Effector CD8-positive, alpha-beta T cell (primary cell): ENCODE data around the gene MMP17.
"Not testable (repeated sequence)": the region's sequence is repeated elsewhere in the genome, so short reads cannot be mapped to it uniquely, and the experiment has no call there.

Source experiments
- DNase-seq: peaks from one replicate; lab custom pipeline; 2025; lab: John Stamatoyannopoulos, UW

Gene MMP17

DNA sequence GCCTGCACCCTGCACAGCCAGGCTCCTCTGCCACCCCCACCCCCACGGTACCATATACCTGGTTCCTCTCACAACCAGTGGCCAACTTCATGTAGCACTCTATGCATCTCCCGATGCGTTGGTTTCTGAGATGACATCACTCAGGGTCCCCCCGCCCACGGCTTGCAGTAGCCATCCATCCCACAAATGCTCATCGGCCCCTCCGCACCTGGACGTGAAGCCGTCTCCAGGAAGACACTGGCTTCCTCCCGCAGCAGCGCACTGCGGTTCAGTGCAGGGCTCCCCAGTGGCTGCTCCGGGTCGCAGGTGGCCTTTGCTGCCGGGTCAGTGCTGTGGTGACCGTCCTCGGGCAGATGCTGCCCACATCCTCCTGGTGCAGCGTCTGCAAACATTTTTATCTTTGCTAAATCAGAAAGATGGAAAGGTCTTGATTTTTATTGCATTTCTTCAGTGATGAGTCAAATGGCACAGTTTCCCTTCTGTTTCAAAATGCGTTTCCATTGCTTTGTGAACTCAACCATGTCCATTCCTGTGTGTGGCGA lies 27.5 kb upstream of the MMP17 start:
- no peak for DNase-seq

DNA sequence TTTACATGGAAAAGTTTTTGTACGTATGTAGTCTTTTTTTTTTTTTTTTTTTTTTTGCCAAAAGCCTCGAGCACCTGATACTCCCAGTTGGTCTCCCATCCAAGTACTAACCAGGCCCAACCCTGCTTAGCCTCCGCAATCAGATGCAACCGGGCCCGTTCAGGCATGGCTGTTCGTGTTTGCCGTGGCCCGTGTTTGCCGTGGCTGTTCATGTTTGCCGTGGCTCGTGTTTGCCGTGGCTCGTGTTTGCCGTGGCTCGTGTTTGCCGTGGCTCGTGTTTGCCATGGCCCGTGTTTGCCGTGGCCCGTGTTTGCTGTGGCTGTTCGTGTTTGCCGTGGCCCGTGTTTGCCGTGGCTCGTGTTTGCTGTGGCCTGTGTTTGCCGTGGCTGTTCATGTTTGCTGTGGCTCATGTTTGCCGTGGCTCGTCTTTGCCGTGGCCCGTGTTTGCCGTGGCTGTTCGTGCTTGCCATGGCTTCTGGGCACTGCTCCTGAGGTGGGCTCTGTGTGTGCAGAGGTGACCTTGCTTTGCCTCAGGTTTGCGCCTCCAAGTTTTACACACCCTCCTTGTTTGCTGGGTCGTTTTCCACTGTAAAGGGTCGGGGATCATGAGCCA lies 26.8 kb upstream of the MMP17 start:
- no peak for DNase-seq

DNA sequence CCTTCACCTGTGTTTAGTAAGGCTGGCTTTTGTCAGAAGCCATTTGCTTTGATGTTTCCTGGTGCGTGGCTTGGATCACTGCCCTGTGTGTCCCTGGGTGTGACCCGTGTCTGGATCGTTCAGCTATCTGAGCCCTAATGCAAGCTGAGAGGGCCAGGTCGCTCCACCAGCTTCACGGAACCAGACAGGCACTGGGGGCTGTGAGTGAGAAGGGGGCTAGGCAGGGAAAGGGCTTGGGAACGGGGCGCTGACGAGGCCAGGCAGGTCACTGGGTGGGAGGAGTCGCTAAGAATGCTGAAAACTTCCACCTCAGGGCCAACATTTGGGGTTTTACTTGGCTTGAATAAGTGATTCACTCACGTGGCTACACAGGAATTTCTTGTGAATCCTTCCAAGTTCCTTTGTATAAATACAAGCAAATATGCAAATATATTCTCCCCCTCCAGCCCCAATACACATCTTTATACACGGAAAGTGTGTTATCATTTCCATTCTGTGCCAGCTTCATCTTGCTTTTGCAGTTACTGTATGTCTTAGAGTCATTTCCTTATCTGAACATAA lies 24.2 kb upstream of the MMP17 start:
- DNase-seq, result no peak

DNA sequence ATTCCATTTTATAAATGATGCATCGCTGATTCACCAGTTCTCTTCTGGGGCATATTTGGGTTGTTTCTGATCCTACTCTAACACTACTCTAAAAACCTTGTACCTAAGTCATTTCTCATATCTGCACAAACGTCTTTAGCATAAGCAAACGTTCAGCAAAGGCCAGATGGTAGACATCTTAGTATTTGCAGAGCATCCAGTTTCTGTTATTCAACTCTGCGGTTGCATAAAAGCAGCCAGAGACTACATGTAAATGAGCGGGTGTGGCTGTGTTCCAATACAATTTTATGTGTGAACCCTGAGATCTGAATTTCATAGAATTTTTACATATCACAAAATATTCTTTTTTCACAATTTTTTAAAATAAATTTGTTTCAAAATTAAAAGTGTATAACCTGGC lies 22.8 kb upstream of the MMP17 start:
- DNase-seq, result no peak

DNA sequence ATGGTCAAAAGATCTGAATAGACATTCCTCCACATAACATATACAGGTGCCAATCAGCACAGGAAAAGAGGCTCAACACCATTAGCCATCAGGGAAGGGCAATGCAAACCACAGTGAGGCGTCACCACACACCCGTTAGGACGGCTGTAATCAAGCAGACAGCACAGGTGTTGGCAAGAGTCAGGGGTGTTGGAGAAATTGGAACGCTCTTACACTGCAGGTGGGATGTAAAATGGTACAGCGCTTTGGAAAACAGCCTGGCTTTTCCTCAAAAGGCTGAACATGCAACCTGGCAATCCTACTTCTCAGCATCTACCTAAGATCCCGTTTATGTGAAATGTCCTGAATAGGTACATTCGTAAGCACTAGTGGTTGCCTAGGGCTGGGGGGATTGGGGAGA lies 21.5 kb upstream of the MMP17 start:
- DNase-seq, result no peak

DNA sequence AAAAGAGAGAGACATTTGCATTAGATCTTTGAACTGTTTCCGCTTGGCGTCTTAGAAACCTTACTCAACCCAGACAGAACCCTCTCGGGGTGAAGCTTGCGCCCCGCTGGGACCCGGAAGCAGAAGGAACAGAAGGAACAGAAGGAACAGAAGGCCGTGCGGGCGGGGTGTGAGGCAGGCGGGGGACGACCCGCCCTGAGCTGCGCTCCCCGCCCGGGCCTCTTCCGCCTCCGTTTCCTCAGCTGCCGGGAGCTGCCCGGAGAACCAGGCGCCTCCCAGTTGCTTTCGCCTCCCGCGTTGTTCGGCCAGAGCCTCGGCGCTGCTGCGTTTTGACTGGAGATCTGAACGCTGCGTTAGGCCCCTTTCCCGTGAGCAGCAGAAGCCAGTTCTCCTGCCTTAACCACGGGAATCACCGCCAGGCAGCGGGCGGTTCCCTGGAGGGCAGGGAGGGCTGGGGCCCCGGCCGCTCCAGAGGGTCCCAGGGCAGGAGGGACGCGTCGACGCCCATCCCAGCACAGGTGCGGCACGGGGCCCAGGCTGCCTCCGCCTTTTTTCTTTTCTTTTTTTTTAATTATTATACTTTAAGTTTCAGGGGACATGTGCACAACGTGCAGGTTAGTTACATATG lies 19.3 kb upstream of the MMP17 start:
- no peak for DNase-seq

DNA sequence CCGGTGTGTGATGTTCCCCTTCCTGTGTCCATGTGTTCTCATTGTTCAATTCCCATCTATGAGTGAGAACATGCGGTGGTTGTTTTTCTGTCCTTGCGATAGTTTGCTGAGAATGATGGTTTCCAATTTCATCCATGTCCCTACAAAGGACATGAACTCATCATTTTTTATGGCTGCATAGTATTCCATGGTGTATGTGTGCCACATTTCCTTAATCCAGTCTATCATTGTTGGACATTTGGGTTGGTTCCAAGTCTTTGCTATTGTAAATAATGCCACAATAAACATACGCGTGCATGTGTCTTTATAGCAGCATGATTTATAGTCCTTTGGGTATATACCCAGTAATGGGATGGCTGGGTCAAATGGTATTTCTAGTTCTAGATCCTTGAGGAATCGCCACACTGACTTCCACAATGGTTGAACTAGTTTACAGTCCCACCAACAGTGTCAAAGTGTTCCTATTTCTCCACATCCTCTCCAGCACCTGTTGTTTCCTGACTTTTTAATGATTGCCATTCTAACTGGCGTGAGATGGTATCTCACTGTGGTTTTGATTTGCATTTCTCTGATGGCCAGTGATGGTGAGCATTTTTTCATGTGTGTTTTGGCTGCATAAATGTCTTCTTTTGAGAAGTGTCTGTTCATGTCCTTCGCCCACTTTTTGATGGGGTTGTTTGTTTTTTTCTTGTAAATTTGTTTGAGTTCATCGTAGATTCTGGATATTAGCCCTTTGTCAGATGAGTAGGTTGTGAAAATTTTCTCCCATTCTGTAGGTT lies 18.5 kb upstream of the MMP17 start:
- DNase-seq, result not testable (repeated sequence)

DNA sequence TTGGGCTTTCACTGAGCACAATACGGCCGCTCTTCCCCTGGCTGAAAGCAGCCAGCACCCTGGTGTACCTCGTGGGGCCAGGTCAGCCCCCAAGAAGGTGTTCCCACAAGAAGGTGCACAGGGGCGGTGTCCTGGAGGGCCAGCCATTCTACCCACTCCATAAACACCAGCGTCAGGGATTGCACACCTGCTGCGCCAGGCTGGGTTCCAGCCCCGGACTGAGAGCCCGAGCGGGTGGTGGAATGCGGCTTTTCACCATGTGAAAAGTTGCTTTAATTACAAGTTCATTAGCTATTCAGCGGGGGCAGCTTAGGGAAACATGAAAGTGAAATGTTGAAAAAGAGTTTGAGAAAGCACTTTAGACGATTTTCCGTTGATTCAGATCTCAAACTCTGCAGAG lies 17.5 kb upstream of the MMP17 start:
- DNase-seq, result no peak

DNA sequence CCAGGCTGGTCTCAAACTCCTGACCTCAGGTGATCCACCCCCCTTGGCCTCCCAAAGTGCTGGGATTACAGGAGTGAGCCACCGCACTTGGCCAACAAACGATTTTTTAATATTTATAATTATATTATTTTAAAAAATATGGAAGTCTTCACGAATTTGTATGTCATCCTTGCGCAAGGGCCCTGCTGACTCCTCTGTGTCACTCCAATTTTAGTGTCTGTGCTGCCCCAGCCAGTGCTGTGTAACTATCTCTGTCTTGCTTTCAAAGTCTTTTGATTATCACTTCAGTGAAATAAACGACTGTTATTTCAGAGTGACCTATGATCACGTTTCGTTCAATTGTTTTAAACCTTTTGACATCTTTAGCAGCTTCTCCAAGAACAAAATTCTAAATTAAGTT lies 13.1 kb upstream of the MMP17 start:
- no peak for DNase-seq

DNA sequence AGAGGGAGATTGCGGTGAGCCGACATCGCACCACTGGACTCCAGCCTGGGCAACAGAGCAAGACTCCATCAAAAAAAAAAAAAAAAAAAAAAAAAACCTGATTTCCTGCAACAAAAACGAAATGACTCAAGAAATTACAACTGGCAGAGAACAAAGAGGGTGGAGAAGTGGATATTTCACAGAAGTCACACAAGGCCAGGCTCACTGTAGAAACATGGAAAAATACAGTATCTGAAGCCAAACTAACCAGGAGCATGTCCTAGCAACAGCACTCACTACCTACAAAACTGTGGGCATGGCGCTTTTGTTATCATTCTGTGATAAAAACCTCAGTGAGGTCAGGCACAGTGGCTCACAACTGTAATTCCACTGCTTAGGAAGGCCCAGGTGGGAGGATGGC lies 11.7 kb upstream of the MMP17 start:
- DNase-seq, result no peak

DNA sequence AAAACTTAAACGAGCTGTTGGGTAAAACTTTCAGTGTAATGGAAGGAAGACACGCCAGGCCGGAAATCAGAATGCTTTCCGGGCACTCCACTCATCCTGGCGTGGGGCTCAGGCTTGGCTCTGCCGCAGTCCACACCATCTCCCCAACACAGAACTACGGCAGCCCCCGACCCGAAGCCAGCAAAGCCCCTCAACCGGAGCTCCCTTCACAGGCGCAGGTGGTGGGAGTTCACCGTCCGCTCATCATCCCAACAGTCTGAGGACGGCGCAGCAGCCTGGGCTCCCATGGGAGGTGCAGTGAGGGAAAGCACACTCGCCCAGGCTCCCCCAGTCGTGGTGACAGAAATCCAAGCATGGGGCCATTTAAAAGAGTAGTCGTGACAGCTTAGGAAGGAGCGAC lies 11.0 kb upstream of the MMP17 start:
- DNase-seq, result no peak

DNA sequence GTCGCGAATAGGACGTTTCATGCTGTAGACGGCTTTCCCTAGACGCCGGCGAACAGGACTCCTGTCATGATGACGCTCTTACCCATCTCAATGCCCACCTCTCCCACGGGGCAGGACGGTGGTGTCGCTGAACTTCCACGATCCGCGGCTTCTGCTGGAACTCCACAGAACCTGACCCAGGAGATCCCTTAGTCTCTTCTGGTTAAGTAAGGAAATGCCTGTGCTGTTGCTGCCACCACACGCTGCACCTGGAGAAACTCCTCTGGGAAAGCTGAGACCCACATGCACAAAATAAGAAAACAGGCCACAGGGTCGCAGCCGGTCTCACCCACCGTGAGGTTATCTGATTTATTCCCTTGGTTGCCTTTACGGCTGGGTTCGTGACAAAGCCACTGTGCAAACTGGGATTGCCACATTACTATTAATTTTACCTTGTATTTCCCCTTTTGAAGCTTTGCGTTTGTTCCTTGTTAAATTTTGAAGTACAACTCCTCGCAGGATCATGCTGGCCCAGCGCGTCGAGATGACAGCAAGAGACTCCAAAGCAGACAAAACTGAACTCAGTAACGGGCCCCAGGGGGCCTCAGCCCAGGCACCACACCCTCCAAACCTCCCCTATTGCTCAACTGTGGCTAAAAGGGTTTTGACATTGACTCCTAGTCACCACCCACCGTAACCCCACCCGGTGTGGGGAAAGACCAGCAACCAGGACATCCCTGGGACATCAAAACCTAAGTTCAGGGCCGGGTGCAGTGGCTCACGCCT lies 9.2 kb upstream of the MMP17 start:
- no peak for DNase-seq

DNA sequence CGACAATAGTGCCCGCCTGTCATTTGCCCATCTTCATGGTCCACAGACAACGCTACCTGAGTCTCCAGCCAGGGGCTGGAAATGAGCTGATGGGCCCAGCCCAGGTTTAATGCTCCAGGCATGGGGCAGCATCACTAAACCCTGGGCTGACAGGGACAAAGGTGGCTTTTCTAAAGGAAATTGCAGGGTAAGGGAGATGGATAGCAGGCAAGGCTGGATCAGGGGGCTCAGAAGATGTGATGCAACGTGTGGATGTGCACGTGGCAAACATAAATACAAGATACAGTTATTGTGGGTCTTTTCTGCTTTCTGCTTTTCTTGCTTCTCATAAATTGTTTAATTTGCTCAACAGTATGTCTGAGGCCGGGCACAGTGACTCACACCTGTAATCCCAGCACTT lies 3.7 kb upstream of the MMP17 start:
- DNase-seq, result no peak

DNA sequence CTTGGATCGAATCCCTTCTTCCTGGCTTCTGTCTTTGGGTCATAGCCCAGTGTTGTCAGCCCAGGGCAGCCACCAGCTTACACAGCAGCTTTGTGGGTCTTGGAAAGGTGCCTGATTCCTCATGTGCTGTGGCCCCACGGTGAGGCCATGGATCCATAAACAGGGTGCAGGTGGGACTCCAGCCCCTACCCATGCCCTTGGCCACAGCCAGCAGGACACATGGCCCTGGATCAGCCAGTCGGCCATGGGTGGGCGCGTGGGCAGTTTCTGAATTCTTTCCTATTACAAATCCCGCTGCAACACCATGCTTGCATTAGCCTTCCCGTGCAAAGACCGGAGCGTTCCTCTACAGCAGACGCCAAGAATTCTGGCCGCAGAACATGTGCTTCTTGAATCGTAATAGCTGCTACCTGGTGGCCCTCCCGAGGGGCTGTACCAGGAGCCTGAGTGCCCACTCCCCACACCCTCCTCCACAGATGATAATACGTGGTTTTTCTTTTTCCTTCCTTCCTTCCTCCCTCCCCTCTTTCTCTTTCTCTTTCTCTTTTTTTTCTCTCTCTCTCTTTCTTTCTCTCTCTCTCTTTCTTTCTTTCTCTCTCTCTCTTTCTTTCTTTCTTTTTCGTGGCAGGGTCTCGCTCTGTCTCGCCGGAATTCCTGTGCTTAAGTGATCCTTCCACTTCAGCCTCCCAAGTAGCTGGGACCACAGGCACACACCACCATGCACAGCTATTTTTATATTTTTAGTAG lies 2.9 kb upstream of the MMP17 start:
- DNase-seq, result no peak

DNA sequence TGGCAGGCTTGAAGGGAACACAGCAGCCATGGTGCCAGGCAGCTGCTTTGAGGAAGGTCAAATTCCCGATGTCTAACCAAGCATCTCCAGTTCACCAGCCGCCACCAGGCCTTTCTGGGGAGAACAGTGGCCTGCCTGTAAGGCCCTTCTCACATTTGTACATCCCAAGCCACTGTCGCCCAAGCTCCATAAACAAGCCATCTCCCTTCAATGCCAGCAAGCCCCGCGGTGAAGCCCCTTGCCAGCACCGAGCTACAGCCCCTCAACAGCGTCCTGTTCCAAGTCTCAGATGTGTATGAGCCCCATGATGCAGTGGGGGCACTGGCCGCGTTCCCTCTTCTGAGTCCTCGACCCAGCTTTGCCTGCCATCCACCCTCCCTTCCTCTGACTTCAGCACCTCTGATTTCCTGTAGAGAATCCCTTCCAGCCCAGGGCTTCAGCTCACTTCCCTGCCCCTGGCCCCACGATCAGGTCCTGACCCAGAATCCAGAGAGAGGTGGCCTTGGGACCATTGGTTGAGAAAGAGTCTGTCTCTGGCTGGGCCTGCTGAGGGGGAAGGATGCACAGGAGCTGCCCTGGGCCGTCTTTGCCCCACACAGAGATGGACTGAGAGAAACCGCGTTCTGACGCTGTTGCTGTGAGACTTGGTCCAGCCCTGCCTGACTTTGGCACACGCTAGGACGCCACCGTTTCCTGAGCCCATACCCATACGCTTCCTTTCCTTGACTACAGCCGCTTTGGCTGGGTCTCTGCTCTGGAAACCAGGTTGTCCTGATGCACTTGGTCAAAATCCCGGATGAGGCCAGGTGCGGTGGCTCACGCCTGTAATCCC lies 1.9 kb upstream of the MMP17 start:
- DNase-seq, result no peak

DNA sequence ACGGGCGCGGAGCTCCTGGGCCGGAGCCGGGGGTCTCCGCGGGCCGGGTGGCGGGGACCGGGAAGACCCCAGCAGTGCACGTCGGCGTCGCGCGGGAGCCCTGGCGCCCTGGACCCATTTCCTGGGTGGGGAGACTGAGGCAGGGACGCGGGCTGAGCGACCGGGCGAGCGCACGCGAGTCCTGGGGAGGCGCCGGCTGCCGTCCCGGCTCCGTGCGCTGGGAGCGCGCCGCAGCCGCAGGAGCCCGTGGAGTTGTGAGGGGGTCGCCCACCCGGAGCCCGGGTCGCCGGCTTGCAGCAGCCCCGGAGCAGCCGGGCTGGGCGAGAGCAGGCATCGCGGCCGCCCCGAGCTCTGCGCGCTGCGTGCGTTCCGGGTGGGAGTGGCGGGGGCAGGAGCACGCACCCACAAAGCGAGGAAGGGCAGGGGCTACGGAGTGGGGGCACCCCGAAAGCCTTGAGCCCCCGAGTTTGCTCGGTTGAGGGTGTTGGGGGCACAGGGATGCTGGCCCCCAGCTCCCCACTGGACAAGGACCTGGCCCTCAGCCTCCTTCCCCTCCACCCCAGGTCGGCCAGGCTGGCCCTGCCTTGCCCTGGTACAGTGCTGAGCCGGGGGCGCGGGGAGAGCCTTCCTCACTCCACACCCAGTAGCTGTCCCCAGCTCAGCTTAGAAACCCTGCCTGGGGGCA lies 620 bp downstream of the MMP17 start:
- DNase-seq, result no peak

DNA sequence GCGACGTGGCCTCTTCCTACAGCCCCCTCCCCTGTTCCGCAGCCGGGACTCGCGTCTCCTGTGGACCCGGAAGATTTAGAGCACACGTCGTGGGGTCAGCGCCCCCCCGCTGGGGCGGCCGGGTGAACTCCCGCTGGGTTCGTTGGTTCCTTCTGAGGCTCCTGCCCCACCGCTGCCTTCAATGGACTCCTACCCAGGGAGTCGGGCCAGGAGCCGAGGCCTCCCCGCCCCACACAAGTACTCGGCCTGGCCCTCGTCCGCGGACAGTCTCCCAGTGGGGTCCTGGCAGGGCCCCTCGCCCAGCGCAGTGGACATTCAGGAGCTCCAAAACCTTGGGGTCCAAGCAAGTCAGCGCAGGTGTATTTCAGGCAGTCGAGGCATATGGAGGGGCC lies 1.2 kb downstream of the MMP17 start:
- DNase-seq, result no peak

DNA sequence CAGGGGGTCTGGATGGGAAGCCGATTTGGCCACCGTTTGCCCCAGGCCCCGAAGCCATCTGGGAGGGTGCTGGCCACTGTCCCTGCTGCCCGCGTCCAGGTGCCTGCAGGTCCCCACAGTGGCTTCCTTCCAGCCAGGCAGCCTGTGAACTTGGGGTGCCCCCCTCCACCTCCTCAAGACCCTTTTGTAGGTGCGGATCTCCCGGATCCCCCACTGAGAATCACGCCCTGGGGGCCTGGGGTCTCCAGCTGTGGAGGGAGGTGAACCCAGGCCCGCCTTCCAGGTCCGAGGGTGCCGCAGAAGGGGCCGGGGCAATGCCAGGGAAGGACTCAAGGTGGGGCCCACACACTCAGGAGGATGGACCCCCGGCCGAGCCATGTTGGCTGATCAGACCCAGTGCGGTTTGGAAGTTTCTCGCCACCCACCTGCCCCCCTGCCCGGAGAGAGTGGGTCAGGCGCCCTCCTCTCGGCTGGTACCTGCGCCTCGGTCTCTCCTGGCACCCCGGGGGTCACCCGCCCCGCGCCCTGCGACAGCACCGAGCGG lies 1.7 kb downstream of the MMP17 start:
- DNase-seq, result no peak

DNA sequence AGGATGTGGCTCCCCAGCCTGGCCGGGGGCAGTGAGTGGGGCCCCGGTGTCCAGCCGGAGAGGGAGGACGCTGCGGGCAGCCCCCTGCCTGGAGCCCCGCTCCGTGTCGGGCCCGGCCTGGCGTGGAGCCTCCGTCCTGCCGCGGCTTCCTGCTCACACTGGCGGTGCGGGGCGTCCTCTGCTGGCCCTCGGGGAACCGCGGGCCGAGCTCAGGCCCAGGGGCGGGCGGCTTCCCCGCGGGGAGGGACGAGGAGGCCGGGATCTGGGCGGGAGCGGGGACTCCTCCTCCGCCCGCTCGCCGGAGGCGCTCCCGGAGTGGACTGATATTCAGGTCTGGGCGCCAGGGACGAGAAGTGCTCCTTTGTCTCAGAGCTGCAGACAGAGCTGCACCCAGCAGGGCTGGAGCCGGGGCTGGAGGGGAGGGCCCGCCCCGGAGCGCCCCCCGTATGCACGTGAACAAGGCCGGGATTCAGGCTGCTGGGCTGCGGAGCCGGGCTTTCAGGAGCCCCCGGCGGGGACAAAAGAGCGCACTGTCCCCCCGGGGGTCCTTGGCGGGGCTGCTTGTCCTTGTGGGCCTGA lies 2.2 kb downstream of the MMP17 start:
- DNase-seq, result no peak
